ENCODE measurements around the gene REC8. TPM values are rescaled to one million over a fixed set of nuclear protein-coding genes. Genes with fewer than 3 reads are reported as not detected.
"Not testable (repeated sequence)": the region's sequence is repeated elsewhere in the genome, so short reads cannot be mapped to it uniquely, and the experiment has no call there.

REC8 gene
- total RNA-seq, 1 donor from 2014 or later, result 18.4 TPM

DNA sequence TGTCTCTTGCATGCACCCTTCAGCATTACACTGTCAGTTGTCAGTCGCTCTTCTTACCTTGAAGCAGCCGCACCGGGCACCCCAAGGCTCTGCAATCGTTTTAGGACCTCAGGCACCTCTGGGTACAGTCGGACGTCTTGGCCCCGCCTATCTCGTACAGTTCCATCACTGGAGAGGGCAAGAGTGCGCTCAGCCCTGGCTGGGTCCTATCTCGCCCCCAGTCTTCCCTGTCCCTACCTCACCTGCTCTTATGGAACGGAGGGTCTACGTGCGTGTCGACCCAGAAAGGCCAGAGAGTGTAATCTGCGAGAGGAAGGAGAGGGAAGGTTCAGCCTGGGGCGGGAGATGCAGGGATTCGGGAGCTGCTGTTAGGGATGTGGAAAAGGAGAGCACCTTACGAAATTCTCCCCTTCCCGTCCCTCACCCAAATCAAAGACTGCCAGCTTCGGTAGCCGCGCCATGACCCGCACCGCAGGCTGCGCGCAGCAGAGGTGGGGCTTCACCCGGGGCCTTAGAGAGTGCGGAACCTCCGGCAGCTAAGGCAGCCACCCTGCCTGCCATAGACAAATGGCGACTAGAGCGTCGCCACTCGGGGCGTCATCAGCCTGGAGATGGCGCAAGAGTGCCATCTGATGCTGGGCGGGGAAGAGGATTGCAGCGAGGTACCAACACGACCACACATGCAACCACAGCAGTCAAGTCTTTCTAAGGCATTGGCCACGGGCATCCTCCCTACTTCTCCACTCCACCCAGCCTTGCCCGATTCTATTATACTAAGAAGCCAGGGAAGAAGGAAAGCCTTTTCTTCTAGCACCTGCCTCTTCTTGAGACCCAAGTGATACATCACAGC lies 43.8 kb downstream of the REC8 start, which contains the start of gene MDP1:
Gene MDP1 (minus strand): TSS at position 572 of the 850 bp plus-strand sequence. CDS start 111 bp downstream, at position 461.
- ATAC-seq (peak; percentile 86 to 88), DNase-seq (peak; percentile 91)
- no peaks in the 10 kb centered on the region for H3K27me3 ChIP-seq (ENCODE audit: low read depth)
- intact Hi-C loops (cut with DNase I), result no loop called here
- peaks cover 24% of the 10 kb centered on the region for H3K36me3 ChIP-seq
- peak within 1 kb of the TSS; percentile 82 for H3K4me3 ChIP-seq
- TF ChIP-seq, protein P1, sequence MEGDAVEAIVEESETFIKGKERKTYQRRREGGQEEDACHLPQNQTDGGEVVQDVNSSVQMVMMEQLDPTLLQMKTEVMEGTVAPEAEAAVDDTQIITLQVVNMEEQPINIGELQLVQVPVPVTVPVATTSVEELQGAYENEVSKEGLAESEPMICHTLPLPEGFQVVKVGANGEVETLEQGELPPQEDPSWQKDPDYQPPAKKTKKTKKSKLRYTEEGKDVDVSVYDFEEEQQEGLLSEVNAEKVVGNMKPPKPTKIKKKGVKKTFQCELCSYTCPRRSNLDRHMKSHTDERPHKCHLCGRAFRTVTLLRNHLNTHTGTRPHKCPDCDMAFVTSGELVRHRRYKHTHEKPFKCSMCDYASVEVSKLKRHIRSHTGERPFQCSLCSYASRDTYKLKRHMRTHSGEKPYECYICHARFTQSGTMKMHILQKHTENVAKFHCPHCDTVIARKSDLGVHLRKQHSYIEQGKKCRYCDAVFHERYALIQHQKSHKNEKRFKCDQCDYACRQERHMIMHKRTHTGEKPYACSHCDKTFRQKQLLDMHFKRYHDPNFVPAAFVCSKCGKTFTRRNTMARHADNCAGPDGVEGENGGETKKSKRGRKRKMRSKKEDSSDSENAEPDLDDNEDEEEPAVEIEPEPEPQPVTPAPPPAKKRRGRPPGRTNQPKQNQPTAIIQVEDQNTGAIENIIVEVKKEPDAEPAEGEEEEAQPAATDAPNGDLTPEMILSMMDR (IDR thresholded peaks at IDR 0.05), result peak; percentile 60
- peaks cover 33% of the 10 kb centered on the region for H3K4me1 ChIP-seq
- no peaks in the 10 kb centered on the region for H3K9me3 ChIP-seq
- H3K27ac ChIP-seq, result peak within 1 kb of the TSS; percentile 92

DNA sequence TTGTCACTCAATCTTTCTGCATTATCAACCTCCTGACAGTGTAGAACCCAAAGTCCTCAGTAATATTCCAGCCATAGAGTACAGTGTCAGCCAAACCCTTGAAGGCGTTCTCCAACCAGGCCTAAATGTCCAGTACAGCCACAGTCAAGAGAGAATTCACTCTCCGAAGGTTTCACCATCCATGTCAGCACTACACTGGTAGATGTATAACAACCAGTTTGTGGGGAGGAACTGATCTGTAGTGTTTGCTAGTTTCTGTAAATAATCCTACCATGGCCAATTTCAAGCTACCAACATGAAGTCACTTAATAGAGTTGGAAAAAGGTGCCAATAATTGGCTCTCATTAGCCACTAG lies 44.4 kb downstream of the REC8 start:
- Histone ChIP-seq H3K4me3 (peak overlapping the region; percentile 82), H3K4me1 (peaks cover 33% of the 10 kb centered on the region), H3K9me3 (no peaks in the 10 kb centered on the region), H3K36me3 (peaks cover 18% of the 10 kb centered on the region), H3K27ac (peak overlapping the region; percentile 92), H3K27me3 (ENCODE audit: low read depth) (no peaks in the 10 kb centered on the region)
- intact Hi-C loops (cut with DNase I), result no loop called here
- DNase-seq (no peak), ATAC-seq (no peak)
- TF ChIP-seq, protein P1 (IDR thresholded peaks at IDR 0.05), result no peak

DNA sequence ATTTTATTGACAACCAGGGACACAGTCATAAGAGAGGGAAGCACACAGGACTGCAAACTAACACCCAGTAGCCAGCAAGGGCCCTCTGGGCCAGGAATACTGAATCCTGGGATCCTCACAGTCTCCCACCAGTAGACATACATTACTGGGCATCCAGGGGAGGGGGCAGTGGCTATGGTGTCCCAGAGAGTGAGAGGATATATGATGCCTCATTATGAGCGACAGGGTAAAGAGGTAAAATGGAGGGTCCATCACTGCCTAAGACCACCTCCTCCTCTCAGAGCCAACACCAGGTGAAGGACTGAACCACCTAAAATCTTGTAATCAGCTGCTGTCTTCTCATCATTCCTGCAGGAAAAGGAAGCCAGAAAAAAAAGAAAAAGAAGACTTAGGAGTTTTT lies 45.0 kb downstream of the REC8 start:
- H3K4me1 ChIP-seq, result peaks cover 33% of the 10 kb centered on the region
- intact Hi-C loops (cut with DNase I); H3K9me3 ChIP-seq; H3K27me3 ChIP-seq (ENCODE audit: low read depth); H3K4me3 ChIP-seq; DNase-seq; H3K27ac ChIP-seq; ATAC-seq: not testable (repeated sequence)
- peaks cover 15% of the 10 kb centered on the region for H3K36me3 ChIP-seq

DNA sequence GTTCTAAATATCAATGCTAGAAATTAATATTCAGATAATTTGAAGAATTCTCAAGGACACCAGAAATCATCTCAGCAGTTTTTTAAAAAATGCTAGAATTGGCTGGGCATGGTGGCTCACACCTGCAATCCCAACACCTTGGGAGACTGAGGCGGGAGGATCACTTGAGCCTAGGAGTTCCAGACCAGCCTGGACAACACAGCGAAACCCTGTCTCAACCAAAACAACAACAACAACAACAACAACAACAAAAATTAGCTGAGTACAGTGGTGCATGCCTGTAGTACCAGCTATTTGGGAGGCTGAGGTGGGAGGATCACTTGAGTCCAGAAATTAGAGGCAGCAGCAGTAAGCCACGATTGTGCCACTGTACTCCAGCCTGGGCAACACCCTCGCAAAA lies 47.2 kb downstream of the REC8 start:
- intact Hi-C loops (cut with DNase I), result no loop called here
- H3K27ac ChIP-seq, result no peak overlapping the region
- H3K4me1 ChIP-seq, result peaks cover 19% of the 10 kb centered on the region
- H3K36me3 ChIP-seq, result peaks cover 15% of the 10 kb centered on the region
- DNase-seq, result no peak
- H3K4me3 ChIP-seq, result no peak overlapping the region
- H3K27me3 ChIP-seq (ENCODE audit: low read depth), result no peaks in the 10 kb centered on the region
- H3K9me3 ChIP-seq, result no peaks in the 10 kb centered on the region
- TF ChIP-seq, protein P1 (IDR thresholded peaks at IDR 0.05), result no peak
- ATAC-seq, result no peak

DNA sequence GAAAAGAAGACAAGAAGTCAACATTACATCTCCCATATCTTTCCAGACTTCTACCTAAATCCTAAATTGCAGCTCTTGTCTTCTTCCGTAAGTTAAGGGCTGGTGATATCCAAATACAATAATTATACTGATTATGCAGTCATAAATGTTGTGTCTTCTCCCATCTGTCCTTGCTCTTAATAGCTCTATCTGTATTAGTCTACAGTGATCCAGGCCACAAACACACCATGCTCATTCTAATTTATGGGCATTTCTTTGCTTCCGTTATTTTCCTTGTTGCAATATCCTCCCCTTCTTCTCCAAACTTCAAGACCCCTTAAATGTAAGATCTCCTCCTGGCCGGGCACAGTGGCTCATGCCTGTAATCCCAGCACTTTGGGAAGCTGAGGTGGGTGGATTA lies 47.6 kb downstream of the REC8 start:
- peaks cover 15% of the 10 kb centered on the region for H3K36me3 ChIP-seq
- H3K27me3 ChIP-seq (ENCODE audit: low read depth), result no peaks in the 10 kb centered on the region
- H3K4me1 ChIP-seq, result peaks cover 15% of the 10 kb centered on the region
- no peak overlapping the region for H3K27ac ChIP-seq
- no peaks in the 10 kb centered on the region for H3K9me3 ChIP-seq
- intact Hi-C loops (cut with DNase I), result no loop called here
- no peak for ATAC-seq
- DNase-seq, result no peak
- TF ChIP-seq, protein P1 (IDR thresholded peaks at IDR 0.05), result no peak
- H3K4me3 ChIP-seq, result no peak overlapping the region

DNA sequence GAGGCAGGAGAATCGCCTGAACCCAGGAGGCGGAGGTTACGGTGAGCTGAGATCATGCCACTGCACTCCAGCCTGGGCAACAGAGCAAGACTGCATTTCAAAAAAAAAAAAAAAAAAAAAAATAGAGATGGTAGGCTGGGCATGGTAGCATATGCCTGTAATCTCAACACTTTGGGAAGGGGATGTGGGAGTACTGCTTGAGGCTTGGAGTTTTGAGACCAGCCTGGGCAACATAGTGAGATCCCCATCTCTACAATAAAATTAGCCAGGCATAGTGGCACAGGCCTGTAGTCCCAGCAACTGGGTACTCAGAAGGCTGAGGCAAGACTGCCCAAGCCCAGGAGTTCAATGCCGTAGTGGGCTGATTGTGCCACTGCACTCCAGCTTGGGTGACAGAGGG lies 51.1 kb downstream of the REC8 start:
- H3K4me3 ChIP-seq; H3K27me3 ChIP-seq (ENCODE audit: low read depth); ATAC-seq; H3K4me1 ChIP-seq; H3K9me3 ChIP-seq; DNase-seq; H3K27ac ChIP-seq; intact Hi-C loops (cut with DNase I): not testable (repeated sequence)
- peaks cover 20% of the 10 kb centered on the region for H3K36me3 ChIP-seq
